NCI-H510A (cell line): ENCODE measurements around the gene BCAT1.
"Not testable (repeated sequence)": the region's sequence is repeated elsewhere in the genome, so short reads cannot be mapped to it uniquely, and the experiment has no call there.

Experiments used
- DNase-seq: peaks from one replicate; lab custom pipeline; 2025; lab: John Stamatoyannopoulos, UW

BCAT1 gene

DNA sequence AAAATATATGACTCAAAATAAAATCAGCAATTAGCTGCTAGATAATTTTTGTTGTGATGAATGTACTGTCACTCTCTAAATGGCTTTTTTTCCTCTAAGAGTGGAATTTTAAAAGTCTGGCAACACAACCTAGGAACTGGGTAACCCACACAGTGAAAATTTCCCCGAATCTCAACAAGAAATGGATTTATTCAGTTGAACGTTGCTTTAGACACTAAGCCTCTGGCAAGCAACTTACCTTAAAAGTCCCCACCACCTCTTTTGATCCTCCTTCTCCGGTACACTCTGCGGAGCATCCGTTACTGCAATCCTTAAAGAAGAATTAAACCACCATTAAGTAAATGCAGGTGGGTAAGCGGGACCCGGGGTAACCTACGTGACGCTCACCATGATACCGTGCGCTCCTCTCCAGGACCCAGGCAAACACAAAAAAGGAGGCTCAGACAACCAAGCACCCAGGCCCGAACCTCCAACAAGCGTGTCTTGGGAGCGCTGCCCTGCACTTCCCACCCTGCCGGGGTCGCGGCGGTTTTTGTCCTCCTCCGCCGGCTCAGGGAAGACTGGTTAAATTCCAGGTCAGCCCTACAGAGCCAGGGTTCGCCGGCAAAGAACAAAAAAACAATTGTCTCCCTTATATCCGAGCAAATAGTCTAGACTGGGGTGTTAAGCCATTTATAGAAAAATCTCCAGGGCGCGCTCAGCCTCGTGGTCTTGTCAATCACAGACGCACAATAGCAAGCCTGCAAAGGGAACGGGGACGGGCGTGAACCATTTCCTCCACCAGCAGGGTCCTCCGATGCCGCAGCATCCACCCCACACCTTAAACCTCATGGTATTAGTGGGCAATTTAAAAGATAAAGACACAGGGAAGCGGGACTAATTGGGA, 47.1 kb downstream of the BCAT1 start:
- no peak for DNase-seq

DNA sequence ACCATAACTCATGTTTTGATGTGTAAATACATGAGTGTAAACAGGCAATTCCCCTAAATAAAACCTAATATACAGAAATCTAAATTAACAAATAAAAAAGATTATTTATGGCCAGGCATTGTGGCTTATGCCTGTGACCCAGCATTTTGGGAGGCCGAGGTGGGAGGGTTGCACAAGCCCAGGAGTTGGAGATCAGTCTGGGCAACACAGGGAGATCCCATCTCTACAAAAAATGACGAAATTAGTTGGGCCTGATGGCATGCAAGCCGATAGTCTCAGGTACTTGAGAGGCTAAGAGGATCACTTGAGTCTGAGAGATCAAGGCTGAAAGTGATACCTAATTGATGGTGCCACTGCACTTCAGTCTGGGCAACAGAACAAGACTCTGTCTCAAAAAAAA, 48.7 kb downstream of the BCAT1 start:
- DNase-seq: no peak

DNA sequence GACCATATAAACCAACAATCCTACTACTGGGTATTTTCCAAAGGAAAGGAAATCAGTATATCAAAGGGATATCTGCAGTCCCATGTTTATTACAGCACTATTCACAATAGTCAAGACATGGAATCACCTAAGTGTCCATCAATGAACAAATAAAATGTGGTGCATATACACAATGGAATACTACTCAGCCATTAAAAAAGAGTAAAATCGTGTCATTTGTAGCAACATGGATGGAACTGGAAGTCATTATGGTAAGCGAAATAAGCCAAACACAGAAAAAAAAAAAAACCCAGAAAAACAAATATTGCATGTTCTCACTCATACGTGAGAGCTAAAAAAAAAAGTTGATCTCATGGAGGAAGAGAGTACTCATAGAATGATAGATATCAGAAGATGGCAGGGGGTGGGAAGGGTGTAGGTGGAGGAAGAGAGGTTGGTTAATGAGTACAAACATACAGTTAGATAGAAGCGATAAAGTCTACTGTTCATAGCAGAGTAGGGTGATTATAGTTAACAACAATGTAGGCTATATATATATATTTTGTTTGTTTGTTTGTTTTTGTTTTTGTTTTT, 49.3 kb downstream of the BCAT1 start:
- DNase-seq: no peak

DNA sequence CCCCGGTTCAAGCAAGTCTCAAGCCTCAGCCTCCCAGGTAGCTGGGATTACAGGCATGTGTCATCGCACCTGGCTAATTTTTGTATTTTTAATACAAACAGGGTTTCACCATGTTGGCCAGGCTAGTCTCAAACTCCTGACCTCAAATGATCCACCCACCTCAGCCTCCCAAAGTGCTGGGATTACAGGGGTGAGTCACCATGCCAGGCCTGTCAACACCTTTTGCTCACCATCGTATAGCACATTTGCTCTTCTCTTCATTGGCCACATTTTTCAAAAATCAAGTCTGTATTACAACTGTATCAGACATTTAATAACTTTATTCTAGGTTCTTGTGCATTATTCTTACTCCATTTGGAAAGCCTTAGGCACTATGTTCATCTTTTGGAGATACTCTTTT, 50.3 kb downstream of the BCAT1 start:
- DNase-seq: no peak

DNA sequence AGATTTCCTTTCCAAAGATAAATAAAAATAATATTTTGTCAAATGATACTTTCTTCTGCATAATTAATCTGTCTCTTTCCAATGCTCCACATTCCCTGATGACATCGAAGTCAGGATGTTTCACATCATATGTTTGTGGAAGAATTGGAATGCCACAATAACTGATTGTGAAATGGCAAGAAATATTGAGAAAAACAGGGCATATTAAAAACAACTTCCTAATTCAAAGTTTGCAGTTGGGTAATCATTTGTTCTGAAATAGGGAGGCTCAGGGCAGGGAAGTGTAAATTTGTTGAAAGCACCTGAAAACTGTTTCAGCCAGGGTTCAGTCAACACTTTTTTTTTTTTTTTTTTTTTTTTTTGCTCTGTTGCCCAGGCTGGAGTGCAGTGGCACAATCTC, 50.7 kb downstream of the BCAT1 start:
- no peak for DNase-seq

DNA sequence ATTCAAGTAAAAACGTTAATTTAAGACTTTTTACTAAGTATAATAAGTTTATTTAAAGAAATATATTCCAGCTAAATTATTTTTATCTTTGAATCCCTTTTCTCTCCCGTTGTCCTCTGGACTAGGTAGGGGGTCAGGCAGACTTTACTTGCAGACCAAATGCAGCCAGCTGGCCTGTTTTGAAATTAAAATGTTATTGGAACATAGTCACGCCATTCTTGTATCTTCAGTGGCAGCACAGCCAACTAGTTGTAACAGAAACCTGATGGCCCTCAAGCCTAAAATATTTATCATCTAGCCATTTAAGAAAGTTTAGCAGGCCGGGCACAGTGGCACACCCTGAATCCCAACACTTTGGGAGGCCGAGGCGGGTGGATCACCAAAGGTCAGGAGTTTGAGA, 52.7 kb downstream of the BCAT1 start:
- no peak for DNase-seq

DNA sequence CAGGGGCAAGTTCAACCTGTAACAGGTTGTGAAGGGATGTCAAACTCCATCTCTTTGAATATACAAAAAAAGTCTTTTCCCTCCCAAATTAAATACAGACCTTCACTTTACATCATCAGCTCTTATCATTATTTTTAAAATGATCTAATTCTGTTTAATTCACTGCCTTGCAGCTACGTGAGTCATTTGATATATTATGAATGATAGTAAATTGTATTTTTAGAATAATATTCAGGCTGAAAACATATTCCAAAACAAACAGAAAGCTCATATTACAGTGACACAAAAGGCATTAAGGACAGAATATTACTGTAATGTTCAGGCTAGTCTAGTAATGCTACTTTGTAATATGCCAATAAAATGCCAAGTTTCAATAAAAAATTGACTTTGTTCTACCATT, 53.3 kb downstream of the BCAT1 start:
- DNase-seq: no peak

DNA sequence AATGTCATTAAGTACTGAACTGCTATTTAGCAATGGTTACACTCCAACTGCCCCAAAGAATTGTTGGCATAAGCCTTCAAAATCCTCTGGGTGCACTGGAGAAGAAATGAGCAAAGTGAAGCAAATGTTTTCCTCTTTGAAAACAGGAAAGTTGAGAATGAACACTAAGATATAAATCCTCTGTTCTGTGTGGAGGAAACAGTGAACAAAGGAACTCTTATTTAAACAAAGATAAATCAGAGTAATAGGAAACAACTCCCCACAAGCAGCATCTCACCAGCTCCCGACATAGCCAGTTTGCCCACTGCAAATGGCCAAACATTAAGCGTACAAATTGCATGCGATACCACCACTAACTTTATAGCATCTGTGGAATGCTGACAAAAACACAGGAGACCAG, 54.0 kb downstream of the BCAT1 start:
- no peak for DNase-seq

DNA sequence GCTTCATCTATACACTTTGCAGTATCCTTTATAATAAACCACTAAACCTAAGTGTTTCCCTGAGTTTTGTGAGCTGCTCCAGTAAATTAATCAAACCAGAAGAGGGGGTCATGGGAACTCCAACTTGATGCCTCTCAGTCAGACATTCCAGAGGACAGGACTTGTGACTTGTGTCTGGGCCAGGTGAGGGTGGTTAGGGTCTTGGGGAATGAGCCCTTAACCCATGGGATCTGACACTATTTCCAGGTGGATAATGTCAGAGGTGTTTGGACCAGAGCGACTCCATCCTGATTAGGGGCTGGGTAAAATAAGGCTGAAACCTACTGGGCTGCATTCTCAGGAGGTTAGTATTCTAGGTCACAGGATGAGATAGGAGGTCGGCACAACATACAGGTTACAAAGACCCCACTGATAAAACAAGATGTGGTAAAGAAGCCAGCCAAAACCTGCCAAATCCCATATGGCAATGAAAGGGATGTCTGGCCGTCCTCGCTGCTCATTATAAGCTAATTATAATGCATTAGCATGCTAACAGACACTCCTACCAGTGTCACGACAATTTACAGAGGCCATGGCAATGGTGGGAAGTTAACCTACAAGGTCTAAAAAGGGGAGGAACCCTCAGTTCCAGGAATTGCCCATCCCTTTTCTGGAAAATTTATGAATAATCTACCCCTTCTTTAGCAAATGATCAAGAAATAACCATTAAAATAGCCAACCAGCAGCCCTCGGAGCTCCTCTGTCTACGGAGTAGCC, 58.7 kb downstream of the BCAT1 start:
- DNase-seq: no peak

DNA sequence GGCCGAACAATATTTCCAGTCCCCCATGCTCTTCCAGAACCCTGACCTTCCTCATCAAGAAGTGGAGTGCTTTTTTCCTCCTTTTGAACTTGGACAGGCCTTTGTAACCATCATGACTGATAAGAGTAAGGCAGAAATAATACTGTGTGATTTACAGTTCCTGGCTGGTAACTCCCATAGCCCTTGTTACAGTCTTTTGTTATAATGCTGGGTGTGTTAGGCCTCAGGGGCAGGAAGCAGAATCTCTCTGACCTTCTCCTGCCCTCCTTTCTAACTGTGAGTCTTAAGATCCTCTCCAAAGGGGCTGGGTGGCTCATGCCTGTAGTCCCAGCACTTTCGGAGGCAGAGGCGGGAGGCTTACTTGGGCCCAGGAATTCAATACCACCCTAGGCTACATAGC, 59.5 kb downstream of the BCAT1 start:
- DNase-seq: no peak

DNA sequence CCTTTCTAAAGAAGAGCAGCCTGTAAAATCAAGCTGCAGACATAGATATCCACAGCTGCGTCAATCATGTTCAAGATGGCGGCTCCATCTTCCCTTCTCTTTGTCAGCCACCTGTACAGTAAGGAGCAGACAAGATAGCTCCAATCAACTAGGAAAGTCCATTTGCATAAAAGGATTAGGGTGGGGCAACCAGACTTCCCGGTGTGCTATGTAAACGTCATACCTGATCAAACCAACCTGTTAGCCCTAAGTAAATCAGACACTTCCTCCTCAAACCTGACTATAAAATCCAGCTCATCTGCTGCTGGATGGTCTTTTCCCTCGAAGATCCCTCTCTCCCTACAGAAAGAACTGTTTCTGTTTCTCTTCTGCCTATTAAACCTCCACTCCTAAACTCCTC, 60.1 kb downstream of the BCAT1 start:
- DNase-seq: no peak

DNA sequence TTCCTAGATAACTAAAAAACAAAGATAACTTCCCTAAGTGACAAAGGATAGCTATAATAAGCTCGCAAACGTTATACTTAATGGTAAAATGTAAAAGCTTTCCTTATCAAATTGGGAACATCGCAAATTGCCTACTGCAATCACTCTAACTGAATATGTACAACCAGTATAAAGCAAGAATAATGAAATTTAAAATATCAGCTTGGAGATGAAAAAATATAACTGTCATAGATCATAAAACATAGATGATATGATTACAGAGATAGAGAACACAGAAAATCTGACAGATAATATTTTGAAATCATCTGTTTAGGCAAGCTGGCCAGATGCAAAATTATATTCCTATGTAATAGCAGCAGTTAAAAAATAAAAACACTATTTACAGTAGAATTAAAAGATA, 64.0 kb downstream of the BCAT1 start:
- DNase-seq: no peak

DNA sequence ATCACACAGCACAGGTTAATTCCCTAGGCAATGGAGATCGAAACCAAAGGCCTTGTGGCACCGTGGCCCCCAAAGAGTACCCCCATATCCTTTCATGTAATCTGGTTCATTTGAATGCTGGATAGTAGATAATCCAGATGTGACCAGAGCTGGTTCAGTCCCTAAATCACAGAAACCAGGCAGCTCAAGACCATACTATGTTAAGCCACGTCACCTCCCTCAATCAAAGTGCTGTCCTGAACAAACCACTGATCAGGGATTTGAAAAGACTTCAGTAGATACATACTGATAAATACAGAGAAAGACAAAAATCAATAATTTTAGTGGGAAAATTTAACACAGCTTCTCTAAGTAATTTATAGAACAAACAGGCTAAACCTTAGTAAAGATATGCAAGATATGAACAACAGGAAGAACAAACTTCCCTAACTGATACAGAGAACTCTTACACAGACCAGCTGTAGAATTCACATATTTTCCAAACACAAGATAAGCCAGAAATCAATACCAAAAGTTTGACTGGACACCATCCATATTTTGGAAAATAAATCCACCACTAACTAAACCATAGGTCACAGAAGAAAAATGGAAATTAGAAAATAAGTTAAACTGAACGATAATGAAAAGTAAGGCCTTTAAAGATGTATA, 67.1 kb downstream of the BCAT1 start:
- DNase-seq: no peak

DNA sequence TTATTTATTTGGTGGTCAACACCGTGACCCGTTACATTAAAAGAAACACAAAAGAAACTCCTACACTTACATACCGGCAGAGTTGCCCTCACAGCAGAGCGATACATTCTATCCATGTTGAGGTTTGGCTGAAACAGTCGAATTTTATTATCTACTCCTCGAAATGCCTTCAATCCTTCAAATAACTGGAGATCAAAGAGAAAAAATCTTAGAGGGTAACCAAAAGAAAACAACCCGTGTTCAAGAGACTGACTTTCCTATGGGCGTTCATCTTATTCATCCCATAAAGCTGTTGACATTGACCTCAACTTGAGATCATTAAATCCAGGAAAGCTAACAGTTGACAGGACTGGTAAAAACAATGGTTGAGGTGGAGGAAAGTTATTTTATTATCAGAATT, 67.7 kb downstream of the BCAT1 start:
- DNase-seq: no peak

DNA sequence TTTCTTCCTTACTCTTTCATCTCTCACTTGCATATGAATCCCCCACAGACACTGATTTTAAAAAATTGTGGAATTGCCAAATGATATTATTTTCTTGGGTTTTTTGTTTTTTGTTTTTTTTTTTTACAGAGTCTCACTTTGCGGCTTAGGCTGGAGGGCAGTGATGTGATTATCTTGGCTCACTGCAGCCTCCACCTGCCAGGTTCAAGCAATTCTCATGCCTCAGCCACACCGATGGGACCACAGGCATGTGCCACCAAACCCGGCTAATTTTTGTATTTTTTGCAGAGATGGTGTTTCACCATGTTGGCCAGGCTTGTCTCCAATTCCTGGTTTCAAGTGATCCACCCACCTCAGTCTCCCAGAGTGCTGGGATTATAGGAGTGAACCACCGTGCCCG, 68.2 kb downstream of the BCAT1 start:
- DNase-seq: no peak

DNA sequence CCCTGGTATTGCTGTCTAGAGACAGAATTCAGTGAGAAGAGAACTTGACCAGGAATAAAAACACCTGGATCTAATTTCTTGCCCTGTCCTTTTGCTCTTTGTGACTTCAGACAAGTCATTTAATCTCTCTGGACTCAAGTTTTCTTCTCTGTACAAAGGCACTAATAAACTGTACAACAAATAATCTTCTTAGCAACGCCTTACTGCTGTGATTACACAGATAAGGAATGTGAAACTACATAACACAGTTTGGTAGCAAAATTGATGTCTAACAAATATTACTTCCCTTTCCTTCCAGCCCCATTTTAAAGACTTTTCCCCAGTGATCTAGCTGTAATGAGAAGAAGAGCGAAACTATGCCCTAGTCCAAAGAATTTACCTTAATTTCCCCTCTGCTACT, 69.3 kb downstream of the BCAT1 start:
- no peak for DNase-seq

DNA sequence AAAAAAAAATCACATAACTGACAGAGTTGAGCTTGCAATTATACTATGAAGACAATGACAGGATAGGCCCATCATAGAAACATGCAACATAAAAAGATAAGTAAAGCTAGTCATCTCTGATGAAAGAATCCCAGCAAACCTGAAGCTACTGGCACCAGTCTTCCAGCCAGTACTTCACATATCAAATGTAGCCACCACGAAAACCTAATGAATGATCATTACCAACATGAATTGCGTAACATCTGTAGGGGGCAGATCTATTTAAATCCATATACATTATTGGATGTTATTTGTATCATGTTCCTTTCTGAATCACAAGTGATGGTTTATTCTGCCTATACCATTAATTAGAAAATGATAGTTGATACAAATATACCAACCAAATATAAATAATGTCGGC, 73.9 kb downstream of the BCAT1 start:
- no peak for DNase-seq

DNA sequence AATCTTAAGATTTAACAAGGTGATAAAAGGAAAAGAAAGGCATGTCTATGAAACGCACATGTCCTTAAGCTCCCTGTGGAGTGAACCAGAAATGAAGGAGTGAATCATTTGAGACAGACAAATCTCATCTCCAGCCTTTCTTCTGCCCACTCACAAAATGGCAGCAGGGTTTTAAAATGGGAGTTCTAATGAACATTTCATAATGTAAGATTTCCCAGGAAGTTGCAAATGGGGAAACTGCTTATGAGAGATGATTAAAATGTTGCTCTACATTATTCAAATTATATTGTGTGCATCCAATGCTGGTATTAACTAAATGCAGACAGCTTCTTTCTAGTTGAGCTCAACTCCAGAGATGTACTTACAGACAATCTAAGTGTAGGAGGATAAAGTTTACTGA, 76.7 kb downstream of the BCAT1 start:
- DNase-seq: no peak

DNA sequence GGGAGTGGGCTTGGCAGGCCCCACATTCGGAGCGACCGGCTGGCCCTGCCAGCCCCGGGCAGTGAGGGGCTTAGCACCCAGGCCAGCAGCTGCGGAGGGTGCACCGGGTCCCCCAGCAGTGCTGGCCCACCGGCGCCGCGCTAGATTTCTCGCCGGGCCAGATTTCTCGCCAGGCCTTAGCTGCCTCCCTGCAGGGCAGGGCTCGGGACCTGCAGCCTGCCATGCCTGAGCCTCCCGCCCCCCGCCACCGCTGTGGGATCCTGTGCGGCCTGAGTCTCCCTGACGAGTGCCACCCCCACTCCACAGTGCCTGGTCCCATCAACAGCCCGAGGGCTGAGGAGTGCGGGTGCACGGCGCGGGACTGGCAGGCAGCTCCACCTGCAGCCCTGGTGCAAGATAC, 82.8 kb downstream of the BCAT1 start:
- DNase-seq: not testable (repeated sequence)

DNA sequence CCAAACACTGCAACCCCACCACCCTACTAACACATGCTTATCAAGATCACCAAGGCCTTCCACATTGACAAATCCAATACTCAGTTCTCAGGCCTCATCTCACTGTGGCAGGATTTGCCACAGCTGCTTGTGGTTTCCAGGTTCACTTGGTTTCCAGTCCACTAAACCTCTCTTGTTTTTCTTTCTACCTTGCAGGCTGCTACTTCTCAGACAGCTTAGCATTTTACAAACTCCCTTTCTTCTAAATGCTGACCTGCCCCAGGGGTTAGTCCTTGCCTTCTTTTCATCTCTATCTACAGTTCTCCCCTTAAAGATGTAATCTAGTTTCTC, 84.1 kb downstream of the BCAT1 start:
- no peak for DNase-seq

DNA sequence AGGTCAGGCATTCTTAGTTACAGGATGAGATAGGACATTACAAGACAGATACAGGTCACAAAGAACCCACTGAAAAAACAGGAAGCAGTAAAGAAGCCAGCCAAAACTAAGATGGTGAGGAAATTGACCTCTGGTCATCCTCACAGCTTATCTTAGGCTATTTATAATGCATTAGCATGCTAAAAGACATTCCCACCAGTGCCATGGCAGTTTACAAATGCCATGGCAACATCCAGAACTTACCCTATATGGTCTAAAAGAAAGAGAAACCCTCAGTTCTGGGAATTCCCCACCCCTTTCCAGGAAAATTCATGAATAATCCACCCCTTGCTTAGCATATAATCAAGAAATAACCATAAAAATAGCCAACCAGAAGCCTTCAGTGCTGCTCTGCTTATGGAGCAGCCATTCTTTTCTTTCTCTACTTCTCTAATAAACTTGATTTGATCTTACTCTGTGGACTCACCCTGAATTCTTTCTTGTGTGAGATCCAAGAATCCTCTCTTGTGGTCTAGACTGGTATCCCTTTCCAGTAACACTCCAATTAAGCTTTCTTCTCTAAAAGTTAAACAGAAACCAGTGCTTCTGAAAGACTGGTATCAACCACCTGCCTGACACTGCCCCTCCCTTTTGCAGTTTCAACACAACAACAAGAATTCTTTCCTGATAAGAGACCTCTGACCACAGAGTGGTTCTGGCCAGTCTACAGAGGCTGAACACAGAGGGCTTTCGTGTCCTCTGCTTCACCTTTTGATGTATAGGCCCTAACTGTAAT, 86.9 kb downstream of the BCAT1 start:
- no peak for DNase-seq

DNA sequence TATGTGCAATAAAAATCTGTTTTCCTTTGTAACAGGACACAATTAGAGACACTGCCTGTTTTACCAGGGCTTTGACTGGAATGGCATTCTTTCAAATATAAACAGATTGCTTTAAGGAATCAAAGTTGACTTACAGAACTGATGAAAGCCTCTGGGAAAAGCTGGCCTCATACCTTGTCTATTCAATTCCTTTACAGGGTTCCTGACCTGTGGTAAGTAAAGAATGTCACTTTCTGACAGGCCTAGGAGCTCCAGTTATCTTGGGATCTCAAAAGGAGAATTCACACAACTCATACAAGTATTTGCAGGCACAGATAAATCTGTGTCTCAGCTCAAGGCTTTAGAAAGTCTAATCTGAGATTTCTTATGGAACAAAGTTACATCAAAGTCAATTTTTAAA, 88.4 kb downstream of the BCAT1 start:
- DNase-seq: no peak
